ENCODE measurements around the gene TBRG1.
"Not testable (repeated sequence)": the region's sequence is repeated elsewhere in the genome, so short reads cannot be mapped to it uniquely, and the experiment has no call there.

DNA sequence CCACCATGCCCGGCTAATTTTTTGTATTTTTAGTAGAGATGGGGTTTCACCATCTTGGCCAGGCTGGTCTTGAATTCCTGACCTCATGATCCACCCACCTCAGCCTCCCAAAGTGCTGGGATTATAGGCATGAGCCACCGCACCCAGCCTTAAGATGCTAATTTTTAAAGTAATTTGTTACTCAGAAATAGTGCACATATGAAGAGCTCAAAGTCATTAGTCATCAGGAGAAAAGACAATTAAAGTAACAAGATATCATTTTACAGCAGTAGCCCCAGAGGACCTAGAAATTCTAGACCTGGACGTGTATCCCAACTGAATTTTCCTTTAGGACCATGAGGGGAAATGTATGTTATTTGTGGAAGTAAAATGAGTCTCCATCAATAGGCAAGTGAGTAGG lies 19.9 kb upstream of the TBRG1 start:
- TF ChIP-seq, protein P1, sequence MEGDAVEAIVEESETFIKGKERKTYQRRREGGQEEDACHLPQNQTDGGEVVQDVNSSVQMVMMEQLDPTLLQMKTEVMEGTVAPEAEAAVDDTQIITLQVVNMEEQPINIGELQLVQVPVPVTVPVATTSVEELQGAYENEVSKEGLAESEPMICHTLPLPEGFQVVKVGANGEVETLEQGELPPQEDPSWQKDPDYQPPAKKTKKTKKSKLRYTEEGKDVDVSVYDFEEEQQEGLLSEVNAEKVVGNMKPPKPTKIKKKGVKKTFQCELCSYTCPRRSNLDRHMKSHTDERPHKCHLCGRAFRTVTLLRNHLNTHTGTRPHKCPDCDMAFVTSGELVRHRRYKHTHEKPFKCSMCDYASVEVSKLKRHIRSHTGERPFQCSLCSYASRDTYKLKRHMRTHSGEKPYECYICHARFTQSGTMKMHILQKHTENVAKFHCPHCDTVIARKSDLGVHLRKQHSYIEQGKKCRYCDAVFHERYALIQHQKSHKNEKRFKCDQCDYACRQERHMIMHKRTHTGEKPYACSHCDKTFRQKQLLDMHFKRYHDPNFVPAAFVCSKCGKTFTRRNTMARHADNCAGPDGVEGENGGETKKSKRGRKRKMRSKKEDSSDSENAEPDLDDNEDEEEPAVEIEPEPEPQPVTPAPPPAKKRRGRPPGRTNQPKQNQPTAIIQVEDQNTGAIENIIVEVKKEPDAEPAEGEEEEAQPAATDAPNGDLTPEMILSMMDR (IDR thresholded peaks at IDR 0.05) = not testable (repeated sequence)
- not testable (repeated sequence) for TF ChIP-seq POLR2A (IDR thresholded peaks at IDR 0.05)
